GM23248 (cell line): ENCODE measurements around the gene TRIM36. TPM values are rescaled to one million over a fixed set of nuclear protein-coding genes. Genes with fewer than 3 reads are reported as not detected.

Source experiments
- DNase-seq: peaks from one replicate; pipeline ENCODE4 v3.0.0-alpha.2; 2015
- H2AFZ ChIP-seq: fragments of 200-600 bp; sonication (generic); 2 replicates; pipeline ENCODE4 v1.6.1; 2016; ENCODE audit warnings: antibody characterized with exemption
- H3F3A ChIP-seq: fragments of 200-600 bp; sonication (generic); 2 replicates; pipeline ENCODE4 v1.6.1; 2016; ENCODE audit warnings: mild to moderate bottlenecking, antibody characterized with exemption, mixed run types; ENCODE audit not compliant: insufficient read depth
- H3K27ac ChIP-seq: fragments of 200-600 bp; sonication (generic); 2 replicates; pipeline ENCODE4 v1.5.1; 2016; ENCODE audit warnings: mild to moderate bottlenecking
- H3K27me3 ChIP-seq: fragments of 200-600 bp; sonication (generic); replicated peaks from 2 replicates; pipeline ENCODE4 v1.6.1; 2016; ENCODE audit warnings: mild to moderate bottlenecking; ENCODE audit not compliant: insufficient read depth
- H3K36me3 ChIP-seq: fragments of 200-600 bp; sonication (generic); 2 replicates; pipeline ENCODE4 v1.6.1; 2016; ENCODE audit warnings: low read depth, mild to moderate bottlenecking
- H3K4me1 ChIP-seq: fragments of 200-600 bp; sonication (generic); 2 replicates; pipeline ENCODE4 v1.6.1; 2016; ENCODE audit warnings: mild to moderate bottlenecking; ENCODE audit not compliant: insufficient read depth
- H3K4me2 ChIP-seq: fragments of 200-600 bp; sonication (generic); one replicate; pipeline ENCODE4 v1.6.1; 2016; ENCODE audit warnings: mild to moderate bottlenecking; ENCODE audit not compliant: unreplicated experiment
- H3K4me3 ChIP-seq: fragments of 200-600 bp; sonication (generic); 2 replicates; pipeline ENCODE4 v1.5.1; 2016; ENCODE audit warnings: mild to moderate bottlenecking
- H3K79me2 ChIP-seq: fragments of 200-600 bp; sonication (generic); 2 replicates; pipeline ENCODE4 v1.6.1; 2016; ENCODE audit warnings: mild to moderate bottlenecking; ENCODE audit not compliant: insufficient read depth
- H3K9ac ChIP-seq: fragments of 200-600 bp; sonication (generic); 2 replicates; pipeline ENCODE4 v1.6.1; 2016; ENCODE audit warnings: mild to moderate bottlenecking
- H3K9me2 ChIP-seq: fragments of 200-600 bp; sonication (generic); 2 replicates; pipeline ENCODE4 v1.6.1; 2016; ENCODE audit warnings: mixed run types, mild to moderate bottlenecking, moderate library complexity; ENCODE audit not compliant: insufficient read depth
- H3K9me3 ChIP-seq: fragments of 200-600 bp; sonication (generic); one replicate; pipeline ENCODE4 v1.6.1; 2017; ENCODE audit warnings: low read depth
- H4K20me1 ChIP-seq: fragments of 200-600 bp; sonication (generic); 2 replicates; pipeline ENCODE4 v1.6.0; 2016; ENCODE audit not compliant: insufficient read depth
- EZH2 ChIP-seq: fragments of 200-600 bp; sonication (generic); IDR thresholded peaks from 2 replicates; pipeline ENCODE4 v1.6.1; 2018; ENCODE audit warnings: antibody characterized with exemption, mild to moderate bottlenecking; ENCODE audit not compliant: insufficient read depth, poor library complexity, severe bottlenecking
- EZH2phosphoT487 ChIP-seq: fragments of 200-600 bp; sonication (generic); IDR thresholded peaks from 2 replicates; pipeline ENCODE4 v1.6.1; 2018; ENCODE audit warnings: antibody characterized with exemption, moderate library complexity, mild to moderate bottlenecking, low read depth; ENCODE audit not compliant: insufficient read depth
- WGBS, 2 experiments: methylation state at CpG; one replicate each; pipeline ENCODE4 v1.1.6; 2015 to 2017; ENCODE audit warnings: low lambda C conversion rate in 2 of 2, low coverage in 1 of 2; ENCODE audit errors: missing lambda C conversion rate in 2 of 2; 5-methylcytosine and 5-hydroxymethylcytosine counted together
- in situ Hi-C: fragments of 300-500 bp; cut with MboI; formaldehyde crosslinking; loops from 2 replicates; pipeline ENCODE4 v1.15.0; 2020
- polyA plus RNA-seq: library from polyadenylated mRNA; unstranded; fragments of >200 nt; fragmentation: Nextera tagmentation; extraction: Ambion mirVana; gene quantifications from 2 replicates; pipeline ENCODE4 v1.2.1, GENCODE V29; 2016
- total RNA-seq: library from RNA; depleted of rRNA; stranded (reverse); fragments of >200 nt; shearing (Covaris generic); gene quantifications from 2 replicates; pipeline ENCODE4 v1.2.3, GENCODE V29; 2014; rRNA removed

TRIM36 gene
- total and polyA plus RNA-seq, 2 experiments from 2014 or later, result not detected

GRCh38 chr5:115084246-115084793, 85.4 kb downstream of the TRIM36 start:
- WGBS, 2 experiments, result 38 to 41% methylated on average over 7 of the region's 7 CpGs
- Histone ChIP-seq H3K27me3 (peaks cover 5% of the 10 kb centered on the region; the same call in 1 of the 2 replicates), H3K4me3 (no peak overlapping the region), H4K20me1 (no peaks in the 10 kb centered on the region; the same call in 1 of the 2 replicates), H3K9me2 (no peaks in the 10 kb centered on the region), H3K9me3 (no peaks in the 10 kb centered on the region), H3F3A (no peaks in the 10 kb centered on the region), H3K36me3 (no peaks in the 10 kb centered on the region), H3K4me1 (no peaks in the 10 kb centered on the region), H2AFZ (no peak overlapping the region), H3K9ac (no peak overlapping the region), H3K79me2 (no peaks in the 10 kb centered on the region), H3K4me2 (no peak overlapping the region), H3K27ac (no peak overlapping the region)
- TF ChIP-seq EZH2phosphoT487, result no peak
- TF ChIP-seq EZH2, result no peak
- DNase-seq, result no peak
- in situ Hi-C loops, result loop anchor here (25.0 kb wide), 1 partner anchor 503 kb away; no protein-coding TSS in a partner anchor

GRCh38 chr5:115079924-115080623, 89.6 kb downstream of the TRIM36 start:
- WGBS, 2 experiments, result 32 to 39% methylated on average over 2 of the region's 2 CpGs
- TF ChIP-seq EZH2phosphoT487, result no peak
- no peak for TF ChIP-seq EZH2
- Histone ChIP-seq H3K79me2 (no peaks in the 10 kb centered on the region), H3K4me2 (no peak overlapping the region), H3K27ac (no peak overlapping the region), H3K9me2 (no peaks in the 10 kb centered on the region), H3K9ac (no peak overlapping the region), H3K9me3 (no peaks in the 10 kb centered on the region), H3K4me1 (no peaks in the 10 kb centered on the region), H2AFZ (no peak overlapping the region), H3F3A (no peaks in the 10 kb centered on the region), H3K36me3 (no peaks in the 10 kb centered on the region), H3K27me3 (no peaks in the 10 kb centered on the region), H3K4me3 (no peak overlapping the region), H4K20me1 (no peaks in the 10 kb centered on the region)
- in situ Hi-C loops, result loop anchor here (25.0 kb wide), 1 partner anchor 507 kb away; no protein-coding TSS in a partner anchor
- no peak for DNase-seq

Other genes starting within 250 kb of the TRIM36 start
- gene PGGT1B, start 93.0 kb upstream of the TRIM36 start, total RNA-seq, result 10.2 and 20.1 TPM in 2 replicates
- gene PGGT1B, start 93.0 kb upstream of the TRIM36 start, polyA plus RNA-seq, result 13.7 and 17.8 TPM in 2 replicates
- 4.2 and 4.6 TPM in 2 replicates for gene CCDC112, start 126.7 kb upstream of the TRIM36 start, total RNA-seq
- 5.5 and 7.3 TPM in 2 replicates for gene CCDC112, start 126.7 kb upstream of the TRIM36 start, polyA plus RNA-seq